ENCODE data around the gene LIPC. TPM values are rescaled to one million over a fixed set of nuclear protein-coding genes. Genes with fewer than 3 reads are reported as not detected.

LIPC gene
- total RNA-seq, 1 donor from 2014 or later, result 0.30 TPM

Small RNA genes lying within 50 kb of the gene (small RNA-seq; reads per million reads assigned to genes)
- gene AC084781.2 (ENCODE audit: low replicate concordance), result not detected
